PC-9 (cell line): ENCODE results near the gene PRR33. TPM values are rescaled to one million over a fixed set of nuclear protein-coding genes. Genes with fewer than 3 reads are reported as not detected.

Source experiments
- BruUV-seq: library from RNA; stranded (reverse); fragments of 400-500 nt; replicated peaks from 2 replicates; lab custom pipeline; 2021; lab: Mats Ljungman, UMichigan
- CTCF ChIA-PET: fragments of 300-600 bp; sonication (Branson Sonifier 250); formaldehyde crosslinking; loops from one replicate; lab custom pipeline; 2022; ENCODE audit warnings: antibody characterized with exemption; lab: Charles Lee
- POLR2A ChIA-PET: fragments of 300-600 bp; sonication (Branson Sonifier 250); formaldehyde crosslinking; loops from one replicate; lab custom pipeline; 2022; ENCODE audit warnings: antibody characterized with exemption; ENCODE audit not compliant: unreplicated experiment; lab: Charles Lee
- DNase-seq, 2 experiments: peaks; one replicate each; pipeline versions ENCODE4 v3.0.0 to v3.0.0-alpha.2; 2015 to 2022; ENCODE audit warnings: mixed read lengths in 1 of 2
- H2AFZ ChIP-seq: fragments of 200-600 bp; sonication (generic); 2 replicates; pipeline ENCODE4 v1.8.1; 2017; ENCODE audit warnings: antibody characterized with exemption
- H3F3A ChIP-seq: fragments of 200-600 bp; sonication (generic); 2 replicates; pipeline ENCODE4 v1.8.1; 2017; ENCODE audit warnings: antibody characterized with exemption, mild to moderate bottlenecking, low read depth; ENCODE audit not compliant: insufficient read depth
- H3K27ac ChIP-seq: fragments of 200-600 bp; sonication (generic); 2 replicates; pipeline ENCODE4 v1.6.1; 2016; ENCODE audit warnings: mixed run types
- H3K27me3 ChIP-seq: fragments of 200-600 bp; sonication (generic); 2 replicates; pipeline ENCODE4 v1.6.1; 2016; ENCODE audit warnings: low read depth, mixed run types; ENCODE audit not compliant: insufficient read depth
- H3K36me3 ChIP-seq: fragments of 200-600 bp; sonication (generic); 2 replicates; pipeline ENCODE4 v1.6.1; 2016; ENCODE audit warnings: low read depth, mixed run types
- H3K4me1 ChIP-seq: fragments of 200-600 bp; sonication (generic); replicated peaks from 2 replicates; pipeline ENCODE4 v1.6.1; 2016; ENCODE audit warnings: mixed run types; ENCODE audit not compliant: insufficient read depth
- H3K4me2 ChIP-seq: fragments of 200-600 bp; sonication (generic); 2 replicates; pipeline ENCODE4 v1.6.1; 2017; ENCODE audit warnings: mixed run types
- H3K4me3 ChIP-seq: fragments of 200-600 bp; sonication (generic); 2 replicates; pipeline ENCODE4 v1.6.1; 2016; ENCODE audit warnings: mixed run types
- H3K79me2 ChIP-seq: fragments of 200-600 bp; sonication (generic); 2 replicates; pipeline ENCODE4 v1.6.1; 2017; ENCODE audit warnings: low read depth, mixed run types
- H3K9me2 ChIP-seq: fragments of 200-600 bp; sonication (generic); 2 replicates; pipeline ENCODE4 v1.8.1; 2017; ENCODE audit warnings: mild to moderate bottlenecking; ENCODE audit not compliant: insufficient read depth
- H3K9me3 ChIP-seq: fragments of 200-600 bp; sonication (generic); 2 replicates; pipeline ENCODE4 v1.8.1; 2016; ENCODE audit warnings: low read depth; ENCODE audit not compliant: insufficient read depth
- H4K20me1 ChIP-seq: fragments of 200-600 bp; sonication (generic); 2 replicates; pipeline ENCODE4 v1.8.1; 2017; ENCODE audit not compliant: insufficient read depth
- CTCF ChIP-seq: fragments of 200-600 bp; sonication (generic); conservative IDR thresholded peaks from 2 replicates; pipeline ENCODE4 v1.6.1; 2017; ENCODE audit warnings: mixed run types, antibody characterized with exemption, mild to moderate bottlenecking, moderate library complexity
- EZH2 ChIP-seq: fragments of 200-600 bp; sonication (generic); IDR thresholded peaks from 2 replicates; pipeline ENCODE4 v1.8.0; 2017; ENCODE audit warnings: antibody characterized with exemption, low read depth
- intact Hi-C: fragments of 100-400 bp; cut with micrococcal nuclease; formaldehyde crosslinking; loops from one replicate; pipeline ENCODE4 v1.10.0; 2022; ENCODE audit not compliant: unreplicated experiment
- total RNA-seq: library from RNA; stranded (reverse); gene quantifications from 2 replicates; pipeline ENCODE4 v1.2.3, GENCODE V29; 2021

PRR33 gene
- total RNA-seq, 1 experiment from 2014 or later = not detected

GRCh38 chr11:1938343-1939005 lies 46.8 kb upstream of the PRR33 start:
- no peak overlapping the region for H2AFZ ChIP-seq
- H3K4me3 ChIP-seq = no peak overlapping the region
- H4K20me1 ChIP-seq = no peaks in the 10 kb centered on the region
- no peak overlapping the region for H3K4me2 ChIP-seq
- BruUV-seq = no TSS peak
- no peak for DNase-seq
- peaks cover 33% of the 10 kb centered on the region for H3K27me3 ChIP-seq
- H3K79me2 ChIP-seq = no peaks in the 10 kb centered on the region
- no peaks in the 10 kb centered on the region for H3K9me2 ChIP-seq
- intact Hi-C loops = no loop called here
- no peaks in the 10 kb centered on the region for H3F3A ChIP-seq
- TF ChIP-seq EZH2 (no peak), CTCF (no peak)
- CTCF ChIA-PET = no interaction called here
- POLR2A ChIA-PET = no interaction called here
- no peaks in the 10 kb centered on the region for H3K36me3 ChIP-seq
- no peak overlapping the region for H3K27ac ChIP-seq
- no peaks in the 10 kb centered on the region for H3K4me1 ChIP-seq
- H3K9me3 ChIP-seq = no peaks in the 10 kb centered on the region

DNA sequence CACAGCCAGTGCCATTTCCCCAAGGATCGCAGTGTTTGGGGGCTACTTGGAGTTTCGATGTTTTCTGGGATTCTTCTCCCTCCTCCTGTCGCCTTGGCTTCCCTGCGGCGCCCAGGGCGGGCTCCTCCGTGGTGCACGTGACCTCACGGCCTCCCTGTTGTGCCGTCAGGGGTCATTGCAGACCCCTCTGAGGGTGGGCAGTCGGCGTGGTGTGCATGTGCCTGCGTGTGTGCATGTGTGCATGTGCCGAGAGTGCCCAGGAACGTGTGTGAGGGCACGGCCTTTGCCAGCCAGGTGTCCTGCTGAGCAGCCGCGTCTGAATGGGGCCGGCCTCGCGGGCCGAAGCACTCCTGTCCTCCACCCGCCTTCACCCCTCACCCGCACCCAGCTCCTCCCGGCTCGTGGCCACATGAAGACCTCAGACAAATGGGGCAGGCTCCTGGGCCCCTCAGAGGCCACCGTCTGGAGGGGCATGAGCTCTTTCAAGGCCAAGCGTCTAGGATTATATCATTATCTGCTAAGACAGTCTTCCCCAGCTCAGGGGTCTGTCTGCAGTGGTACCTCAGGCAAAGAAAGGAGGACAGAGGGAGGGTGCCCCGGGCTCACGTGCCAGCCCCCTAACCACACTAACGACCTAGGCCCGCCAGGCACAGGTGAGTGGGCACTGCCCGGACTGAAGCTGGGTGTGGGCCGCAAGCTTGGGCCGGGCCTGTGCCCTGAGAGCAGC lies 46.1 kb upstream of the PRR33 start:
- no peaks in the 10 kb centered on the region for H3K9me2 ChIP-seq
- H2AFZ ChIP-seq = no peak overlapping the region
- no peak overlapping the region for H3K4me3 ChIP-seq
- CTCF ChIA-PET = no interaction called here
- H3K9me3 ChIP-seq = no peaks in the 10 kb centered on the region
- H3K27ac ChIP-seq = no peak overlapping the region
- intact Hi-C loops = no loop called here
- H3K79me2 ChIP-seq = no peaks in the 10 kb centered on the region
- no TSS peak for BruUV-seq
- DNase-seq = no peak
- peaks cover 37% of the 10 kb centered on the region for H3K27me3 ChIP-seq
- POLR2A ChIA-PET = interaction anchor here (0.6 kb wide), 1 partner anchor 784 kb away, joined by 4 read pairs; no protein-coding TSS in a partner anchor
- TF ChIP-seq CTCF (no peak), EZH2 (no peak)
- no peak overlapping the region for H3K4me2 ChIP-seq
- no peaks in the 10 kb centered on the region for H3F3A ChIP-seq
- H3K36me3 ChIP-seq = no peaks in the 10 kb centered on the region
- no peaks in the 10 kb centered on the region for H4K20me1 ChIP-seq
- H3K4me1 ChIP-seq = no peaks in the 10 kb centered on the region

DNA sequence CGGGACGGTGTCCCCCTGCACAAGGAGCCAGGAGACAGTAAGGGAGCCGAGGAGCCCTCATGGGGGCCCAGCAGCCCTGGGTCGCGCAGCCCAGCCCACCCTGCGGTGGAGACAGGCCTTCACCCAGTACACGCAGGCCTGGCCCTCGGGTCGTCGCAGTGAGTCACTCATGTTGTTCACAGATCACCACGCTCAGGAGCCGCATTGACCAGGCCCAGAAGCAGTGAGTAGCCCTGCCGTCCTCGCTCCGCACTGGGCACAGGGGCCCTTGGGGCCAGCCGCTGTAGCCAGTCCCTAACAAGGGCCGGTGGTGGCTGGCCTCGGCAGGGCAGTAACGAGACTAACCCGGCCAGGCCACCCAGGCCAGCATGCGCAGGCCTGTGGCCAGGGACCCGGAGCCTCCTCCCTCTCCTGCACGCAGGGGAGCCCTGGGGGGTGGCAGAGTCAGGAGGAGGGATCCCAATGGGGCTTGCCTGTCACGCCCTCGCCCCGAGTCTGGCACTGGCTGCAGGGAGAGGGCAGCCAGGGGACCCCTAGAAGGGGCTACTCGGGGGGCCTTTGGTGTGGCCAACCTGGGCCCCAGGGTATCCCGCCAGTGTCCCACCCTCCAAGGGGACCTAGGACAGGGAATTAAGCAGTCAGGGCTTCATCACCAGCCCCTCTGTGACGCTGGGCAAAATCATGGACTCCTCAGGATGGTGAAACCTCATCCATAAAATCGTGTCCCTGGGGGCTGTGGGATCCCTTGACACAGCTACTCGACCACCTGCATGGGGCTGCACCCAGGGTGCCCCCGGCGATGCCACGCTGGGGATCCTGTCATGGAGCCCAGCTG lies 45.3 kb upstream of the PRR33 start:
- ChIA-PET POLR2A (interaction anchor here (0.6 kb wide), 1 partner anchor 783 kb away, joined by 4 read pairs; no protein-coding TSS in a partner anchor), CTCF (interaction anchor here (0.6 kb wide), 1 partner anchor 303 kb away, joined by 3 read pairs; no protein-coding TSS in a partner anchor)
- peaks cover 39% of the 10 kb centered on the region for H3K27me3 ChIP-seq
- no peak overlapping the region for H3K4me2 ChIP-seq
- no peak overlapping the region for H2AFZ ChIP-seq
- BruUV-seq = no TSS peak
- H3K36me3 ChIP-seq = no peaks in the 10 kb centered on the region
- H3K4me1 ChIP-seq = no peaks in the 10 kb centered on the region
- no peaks in the 10 kb centered on the region for H4K20me1 ChIP-seq
- DNase-seq = no peak
- no peak overlapping the region for H3K4me3 ChIP-seq
- no peaks in the 10 kb centered on the region for H3K79me2 ChIP-seq
- no peaks in the 10 kb centered on the region for H3K9me2 ChIP-seq
- intact Hi-C loops = no loop called here
- H3F3A ChIP-seq = no peaks in the 10 kb centered on the region
- TF ChIP-seq EZH2 = no peak
- TF ChIP-seq CTCF = no peak
- H3K9me3 ChIP-seq = no peaks in the 10 kb centered on the region
- no peak overlapping the region for H3K27ac ChIP-seq
